OCI-LY7 (cell line): Measurements from ENCODE around the gene IQSEC1. TPM values are rescaled to one million over a fixed set of nuclear protein-coding genes. Genes with fewer than 3 reads are reported as not detected.

Experiments
- BruUV-seq: library from RNA; stranded (reverse); fragments of 400-500 nt; replicated peaks from 2 replicates; lab custom pipeline; 2021; lab: Mats Ljungman, UMichigan
- CTCF ChIA-PET: fragments of 300-600 bp; sonication (Branson Sonifier 250); formaldehyde crosslinking; loops from one replicate; lab custom pipeline; 2022; ENCODE audit warnings: antibody characterized with exemption; ENCODE audit not compliant: unreplicated experiment; lab: Charles Lee
- POLR2A ChIA-PET: fragments of 300-600 bp; sonication (Branson Sonifier 250); formaldehyde crosslinking; loops from one replicate; lab custom pipeline; 2022; ENCODE audit warnings: antibody characterized with exemption; lab: Charles Lee
- DNase-seq: peaks from one replicate; pipeline ENCODE4 v3.0.0-alpha.2; 2015; ENCODE audit warnings: low spot score
- H2AFZ ChIP-seq: fragments of 200-600 bp; sonication (generic), shearing (Covaris generic); 2 replicates; pipeline ENCODE4 v1.6.1; 2014; ENCODE audit warnings: mild to moderate bottlenecking, antibody characterized with exemption, low read length, moderate library complexity
- H3K27ac ChIP-seq: fragments of 200-600 bp; sonication (generic); 2 replicates; pipeline ENCODE4 v1.5.1; 2014; ENCODE audit warnings: mixed run types, low read depth, mild to moderate bottlenecking, moderate library complexity, low read length, inconsistent platforms; ENCODE audit not compliant: poor library complexity, severe bottlenecking
- H3K36me3 ChIP-seq: fragments of 200-600 bp; sonication (generic); 2 replicates; pipeline ENCODE4 v1.6.1; 2014; ENCODE audit warnings: mild to moderate bottlenecking, antibody characterized with exemption, low read length, moderate library complexity, mixed read lengths; ENCODE audit not compliant: insufficient read depth
- H3K4me1 ChIP-seq: fragments of 200-600 bp; sonication (generic); 2 replicates; pipeline ENCODE4 v1.5.1; 2014; ENCODE audit warnings: mild to moderate bottlenecking, low read length; ENCODE audit not compliant: insufficient read depth, poor library complexity, severe bottlenecking
- H3K4me2 ChIP-seq: fragments of 200-600 bp; sonication (generic); 2 replicates; pipeline ENCODE4 v1.6.1; 2014; ENCODE audit warnings: mild to moderate bottlenecking, low read length
- H3K4me3 ChIP-seq: fragments of 200-600 bp; sonication (generic); 2 replicates; pipeline ENCODE4 v1.5.1; 2014; ENCODE audit warnings: mild to moderate bottlenecking, low read depth, low read length; ENCODE audit not compliant: poor library complexity, severe bottlenecking
- H3K79me2 ChIP-seq: fragments of 200-600 bp; sonication (generic); 2 replicates; pipeline ENCODE4 v1.6.1; 2016; ENCODE audit warnings: low read depth, mild to moderate bottlenecking, low read length, moderate library complexity, mixed read lengths; ENCODE audit not compliant: insufficient read depth
- H3K9me2 ChIP-seq: fragments of 200-600 bp; sonication (generic); 2 replicates; pipeline ENCODE4 v1.6.1; 2016; ENCODE audit warnings: mild to moderate bottlenecking, low read length, mixed read lengths; ENCODE audit not compliant: insufficient read depth
- H3K9me3 ChIP-seq: fragments of 200-600 bp; sonication (generic); 2 replicates; pipeline ENCODE4 v1.6.1; 2014; ENCODE audit warnings: mild to moderate bottlenecking, mixed run types, low read length, mixed read lengths
- H4K20me1 ChIP-seq: fragments of 200-600 bp; sonication (generic); 2 replicates; pipeline ENCODE4 v1.6.1; 2014; ENCODE audit warnings: mild to moderate bottlenecking, antibody characterized with exemption, low read length, moderate library complexity, mixed read lengths; ENCODE audit not compliant: insufficient read depth
- EZH2phosphoT487 ChIP-seq: fragments of 200-600 bp; sonication (generic); IDR thresholded peaks from 2 replicates; pipeline ENCODE4 v1.6.1; 2018; ENCODE audit warnings: low read depth, borderline replicate concordance, mild to moderate bottlenecking, mixed run types, antibody characterized with exemption, low read length, moderate library complexity, mixed read lengths
- intact Hi-C: fragments of 100-400 bp; cut with micrococcal nuclease; formaldehyde crosslinking; loops from one replicate; pipeline ENCODE4 v1.10.0; 2022; ENCODE audit not compliant: unreplicated experiment
- total RNA-seq, 2 experiments: library from RNA; depleted of rRNA in 1 of 2; stranded (reverse); fragments of >200 nt in 1 of 2; shearing (Covaris generic) in 1 of 2; gene quantifications; 2 replicates each; pipeline ENCODE4 v1.2.3, GENCODE V29; 2014 to 2022
- TF ChIP-seq, protein P1 (sequence below): fragments of 200-600 bp; sonication (generic); conservative IDR thresholded peaks from 2 replicates; pipeline ENCODE4 v1.5.1; 2014; ENCODE audit warnings: mild to moderate bottlenecking, antibody characterized with exemption, low read length, moderate library complexity, mixed read lengths

IQSEC1 gene
- total RNA-seq, 2 experiments from 2014 or later = 25.2 to 70.1 TPM

DNA sequence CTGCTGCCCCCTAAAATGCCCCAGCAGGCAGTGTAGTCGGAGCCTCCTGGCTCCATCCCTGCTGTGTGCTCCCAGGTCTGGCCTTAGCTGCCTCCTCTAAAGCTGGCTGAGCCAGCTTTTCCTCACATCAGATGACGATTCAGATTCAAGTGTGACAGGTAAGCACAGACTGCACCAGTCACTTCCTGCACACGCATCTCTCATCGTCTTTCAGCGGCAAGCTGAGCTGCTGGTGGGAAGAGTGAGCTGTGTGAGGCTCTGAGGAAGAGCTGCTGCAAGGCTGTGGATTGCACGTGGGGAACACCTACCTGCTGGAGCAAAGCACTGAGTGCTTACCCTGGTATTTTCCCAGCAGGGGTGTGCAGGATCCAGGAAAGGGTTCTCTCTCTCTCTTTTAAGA lies 143.4 kb downstream of the IQSEC1 start:
- Histone ChIP-seq H3K9me2 (no peaks in the 10 kb centered on the region), H3K4me1 (peaks cover 7% of the 10 kb centered on the region), H3K79me2 (no peaks in the 10 kb centered on the region), H2AFZ (no peak overlapping the region), H3K4me3 (no peak overlapping the region), H3K27ac (no peak overlapping the region), H4K20me1 (no peaks in the 10 kb centered on the region), H3K4me2 (no peak overlapping the region), H3K9me3 (no peaks in the 10 kb centered on the region), H3K36me3 (peaks cover 38% of the 10 kb centered on the region)
- DNase-seq = no peak
- intact Hi-C loops = no loop called here
- BruUV-seq = no TSS peak
- ChIA-PET POLR2A (no interaction called here), CTCF (no interaction called here)
- no peak for TF ChIP-seq EZH2phosphoT487
- TF ChIP-seq, protein P1, sequence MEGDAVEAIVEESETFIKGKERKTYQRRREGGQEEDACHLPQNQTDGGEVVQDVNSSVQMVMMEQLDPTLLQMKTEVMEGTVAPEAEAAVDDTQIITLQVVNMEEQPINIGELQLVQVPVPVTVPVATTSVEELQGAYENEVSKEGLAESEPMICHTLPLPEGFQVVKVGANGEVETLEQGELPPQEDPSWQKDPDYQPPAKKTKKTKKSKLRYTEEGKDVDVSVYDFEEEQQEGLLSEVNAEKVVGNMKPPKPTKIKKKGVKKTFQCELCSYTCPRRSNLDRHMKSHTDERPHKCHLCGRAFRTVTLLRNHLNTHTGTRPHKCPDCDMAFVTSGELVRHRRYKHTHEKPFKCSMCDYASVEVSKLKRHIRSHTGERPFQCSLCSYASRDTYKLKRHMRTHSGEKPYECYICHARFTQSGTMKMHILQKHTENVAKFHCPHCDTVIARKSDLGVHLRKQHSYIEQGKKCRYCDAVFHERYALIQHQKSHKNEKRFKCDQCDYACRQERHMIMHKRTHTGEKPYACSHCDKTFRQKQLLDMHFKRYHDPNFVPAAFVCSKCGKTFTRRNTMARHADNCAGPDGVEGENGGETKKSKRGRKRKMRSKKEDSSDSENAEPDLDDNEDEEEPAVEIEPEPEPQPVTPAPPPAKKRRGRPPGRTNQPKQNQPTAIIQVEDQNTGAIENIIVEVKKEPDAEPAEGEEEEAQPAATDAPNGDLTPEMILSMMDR = no peak

DNA sequence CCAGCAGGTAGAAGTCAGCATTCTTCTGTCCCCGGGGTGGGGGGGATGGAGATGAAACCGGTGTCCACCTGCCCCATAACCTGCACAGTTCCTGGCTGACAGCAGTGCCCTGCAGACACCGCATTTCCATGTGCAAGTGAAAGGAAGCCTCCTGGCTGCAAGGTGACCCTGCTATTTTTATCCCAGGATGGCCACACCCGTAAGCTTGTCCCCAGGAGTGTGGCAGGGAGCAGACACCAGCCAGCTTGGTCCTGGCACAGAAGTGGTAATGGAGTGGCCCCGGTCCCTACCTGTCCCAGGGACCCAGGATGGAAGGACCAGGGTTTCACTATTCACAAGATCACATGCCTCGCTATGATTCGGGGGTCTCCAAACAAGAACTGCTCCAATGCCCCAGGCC lies 146.6 kb downstream of the IQSEC1 start:
- Histone ChIP-seq H3K9me3 (no peaks in the 10 kb centered on the region), H3K9me2 (no peaks in the 10 kb centered on the region), H2AFZ (no peak overlapping the region), H3K27ac (no peak overlapping the region), H3K4me1 (peaks cover 16% of the 10 kb centered on the region), H3K4me2 (no peak overlapping the region), H3K36me3 (peaks cover 55% of the 10 kb centered on the region), H3K4me3 (no peak overlapping the region), H3K79me2 (no peaks in the 10 kb centered on the region), H4K20me1 (no peaks in the 10 kb centered on the region)
- POLR2A ChIA-PET = no interaction called here
- DNase-seq = no peak
- CTCF ChIA-PET = no interaction called here
- BruUV-seq = no TSS peak
- intact Hi-C loops = no loop called here
- TF ChIP-seq, protein P1 = no peak
- TF ChIP-seq EZH2phosphoT487 = no peak

DNA sequence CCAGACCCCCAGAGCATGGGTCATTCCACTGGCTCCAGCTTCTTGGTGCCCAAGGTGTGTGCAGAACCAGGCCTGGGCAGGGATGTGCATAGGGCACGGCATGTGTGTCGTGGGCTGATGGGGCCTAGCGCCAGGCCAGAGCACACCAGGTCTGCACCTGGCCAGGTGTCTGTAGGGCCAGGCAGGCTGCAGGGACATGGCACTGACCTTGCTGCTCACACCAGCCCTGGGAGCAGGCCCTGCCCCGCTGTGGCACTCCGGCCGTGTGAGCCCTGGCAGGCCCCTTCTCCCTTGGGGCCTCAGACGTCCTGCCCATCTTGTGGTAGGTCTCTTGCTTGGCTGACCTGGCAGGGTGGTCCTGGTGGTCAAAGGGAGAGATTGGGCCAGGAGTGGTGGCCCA lies 147.6 kb downstream of the IQSEC1 start:
- Histone ChIP-seq H3K4me2 (no peak overlapping the region), H3K9me3 (no peaks in the 10 kb centered on the region), H3K27ac (no peak overlapping the region), H2AFZ (no peak overlapping the region), H3K4me3 (no peak overlapping the region), H3K79me2 (no peaks in the 10 kb centered on the region), H3K4me1 (peaks cover 16% of the 10 kb centered on the region), H4K20me1 (no peaks in the 10 kb centered on the region), H3K36me3 (peaks cover 60% of the 10 kb centered on the region), H3K9me2 (no peaks in the 10 kb centered on the region)
- BruUV-seq = no TSS peak
- CTCF ChIA-PET = no interaction called here
- TF ChIP-seq, protein P1 = no peak
- no peak for TF ChIP-seq EZH2phosphoT487
- intact Hi-C loops = no loop called here
- no peak for DNase-seq
- POLR2A ChIA-PET = no interaction called here
